WERI-Rb-1 (cell line): ENCODE measurements around the gene SPNS1.
A peak's percentile ranks its signal among the peaks of the same experiment; 100 is the strongest.

ENCODE experiments used
- DNase-seq: peaks from one replicate; pipeline ENCODE4 v3.0.0-alpha.2; 2020
- H3K27ac ChIP-seq: fragments of 250-450 bp; sonication (Bioruptor Pico); 2 replicates; pipeline ENCODE4 v1.5.1; 2020; ENCODE audit warnings: mild to moderate bottlenecking, moderate library complexity
- H3K27me3 ChIP-seq: fragments of 250-450 bp; sonication (Bioruptor Pico); 2 replicates; pipeline ENCODE4 v1.5.1; 2021; ENCODE audit warnings: mild to moderate bottlenecking, low read depth, moderate library complexity; ENCODE audit not compliant: insufficient read depth, severe bottlenecking
- H3K36me3 ChIP-seq: fragments of 250-450 bp; sonication (Bioruptor Pico); 2 replicates; pipeline ENCODE4 v1.5.1; 2020; ENCODE audit warnings: mild to moderate bottlenecking, moderate library complexity
- H3K4me3 ChIP-seq: 2 replicates; pipeline ENCODE4 v1.5.1; 2011; ENCODE audit warnings: low read depth, mild to moderate bottlenecking, control low read depth, low read length
- H3K9me3 ChIP-seq: fragments of 250-450 bp; sonication (Bioruptor Pico); 2 replicates; pipeline ENCODE4 v1.5.1; 2021; ENCODE audit warnings: mild to moderate bottlenecking, moderate library complexity; ENCODE audit not compliant: severe bottlenecking
- CTCF ChIP-seq: IDR thresholded peaks from 2 replicates; pipeline ENCODE4 v1.5.1; 2011; ENCODE audit warnings: low read depth, mild to moderate bottlenecking, control low read depth, inconsistent platforms, low read length

SPNS1 gene

GRCh38 chr16:29024278-29024677, 49.7 kb downstream of the SPNS1 start:
- TF ChIP-seq CTCF: no peak
- DNase-seq: no peak
- H3K4me3 ChIP-seq: no peak overlapping the region
- no peak overlapping the region for H3K27ac ChIP-seq
- H3K9me3 ChIP-seq: no peaks in the 10 kb centered on the region
- H3K36me3 ChIP-seq: no peaks in the 10 kb centered on the region
- H3K27me3 ChIP-seq: no peaks in the 10 kb centered on the region

DNA sequence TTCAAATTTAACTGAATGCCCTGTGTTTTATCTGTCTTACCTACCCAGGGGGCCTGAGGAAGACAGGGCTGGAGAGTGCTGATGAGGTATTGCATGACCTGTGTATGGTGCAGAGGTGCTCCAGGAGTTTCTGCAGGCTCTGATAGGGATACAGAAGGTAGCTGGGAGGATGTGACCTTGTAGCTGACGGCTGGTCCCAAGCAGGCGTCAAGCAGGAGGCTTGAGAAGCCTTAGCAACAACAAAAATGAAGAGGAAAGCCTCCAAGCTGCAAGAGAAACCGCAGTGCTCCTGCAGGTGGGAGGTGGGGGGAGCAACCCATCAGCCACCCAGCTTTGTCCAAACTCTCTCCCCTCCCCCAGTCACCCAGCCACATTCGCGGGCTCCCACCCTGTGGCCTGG, 50.6 kb downstream of the SPNS1 start:
- no peaks in the 10 kb centered on the region for H3K27me3 ChIP-seq
- H3K4me3 ChIP-seq: no peak overlapping the region
- H3K36me3 ChIP-seq: no peaks in the 10 kb centered on the region
- TF ChIP-seq CTCF: no peak
- H3K27ac ChIP-seq: no peak overlapping the region
- H3K9me3 ChIP-seq: no peaks in the 10 kb centered on the region
- no peak for DNase-seq

- no peak for DNase-seq
- no peaks in the 10 kb centered on the region for H3K36me3 ChIP-seq
- no peaks in the 10 kb centered on the region for H3K27me3 ChIP-seq
- H3K27ac ChIP-seq: no peak overlapping the region
- no peak overlapping the region for H3K4me3 ChIP-seq
- TF ChIP-seq CTCF: no peak
- H3K9me3 ChIP-seq: no peaks in the 10 kb centered on the region
Observed at GRCh38 chr16:29025735-29026134, 51.2 kb downstream of the SPNS1 start.

DNA sequence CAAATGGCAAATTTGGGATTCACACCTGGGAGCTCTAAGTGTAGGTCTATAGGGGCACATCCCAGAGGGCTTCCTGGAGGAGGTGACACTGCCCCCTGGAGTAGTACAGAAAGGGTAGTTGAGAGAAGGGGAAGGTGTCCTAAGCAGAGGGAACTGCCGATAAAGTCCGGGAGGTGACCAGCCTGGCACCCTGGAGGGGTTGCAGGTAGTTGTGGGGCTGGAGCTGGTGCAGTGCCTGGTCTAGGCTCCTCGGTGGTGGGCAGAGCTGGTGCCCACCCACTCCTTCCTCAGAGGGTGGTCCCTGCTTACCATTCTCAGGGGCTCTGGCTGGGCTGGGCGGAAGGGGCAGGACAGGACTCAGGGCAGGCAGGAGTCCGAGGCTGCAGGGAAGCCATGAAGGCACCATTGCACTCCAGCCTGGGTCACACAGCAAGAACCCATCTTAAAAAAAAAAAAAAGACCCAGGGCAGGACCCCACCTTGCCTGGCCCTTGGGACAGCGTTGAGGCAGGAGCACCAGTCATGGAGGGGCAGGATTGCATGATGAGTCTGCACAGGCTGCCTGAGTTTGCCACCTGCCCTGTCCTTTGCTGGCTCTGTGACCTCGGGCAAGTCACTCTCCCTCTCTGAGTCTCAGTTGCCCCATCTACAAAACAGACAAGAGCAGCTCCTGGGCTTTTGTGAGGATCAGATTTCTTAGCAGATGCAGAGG, 54.0 kb downstream of the SPNS1 start:
- H3K36me3 ChIP-seq: no peaks in the 10 kb centered on the region
- H3K4me3 ChIP-seq: peak overlapping the region; percentile 28
- H3K9me3 ChIP-seq: no peaks in the 10 kb centered on the region
- TF ChIP-seq CTCF: no peak
- no peaks in the 10 kb centered on the region for H3K27me3 ChIP-seq
- H3K27ac ChIP-seq: peak overlapping the region; percentile 88; the same call in 1 of the 2 replicates
- no peak for DNase-seq

GRCh38 chr16:29029168-29029994, 54.8 kb downstream of the SPNS1 start:
- no peak for TF ChIP-seq CTCF
- peak; percentile 82 for DNase-seq
- no peaks in the 10 kb centered on the region for H3K36me3 ChIP-seq
- peak overlapping the region; percentile 28 for H3K4me3 ChIP-seq
- H3K27ac ChIP-seq: peak overlapping the region; percentile 88
- H3K27me3 ChIP-seq: no peaks in the 10 kb centered on the region
- H3K9me3 ChIP-seq: no peaks in the 10 kb centered on the region
